Progenitor cell of endocrine pancreas (in vitro differentiated cells): ENCODE measurements around the gene CALCA. TPM values are rescaled to one million over a fixed set of nuclear protein-coding genes. Genes with fewer than 3 reads are reported as not detected.
A peak's percentile ranks its signal among the peaks of the same experiment; 100 is the strongest.

ENCODE experiments used
- DNase-seq: peaks from one replicate; pipeline ENCODE4 v3.0.0; 2021; ENCODE audit warnings: low spot score; ENCODE audit not compliant: unreplicated experiment
- H3K27ac Mint-ChIP-seq: 2 replicates; pipeline ENCODE4 v1.8.0; 2021; ENCODE audit warnings: mild to moderate bottlenecking, moderate library complexity, mixed read lengths
- H3K27me3 Mint-ChIP-seq: 2 replicates; pipeline ENCODE4 v1.8.0; 2021; ENCODE audit warnings: mixed read lengths
- H3K36me3 Mint-ChIP-seq: 2 replicates; pipeline ENCODE4 v1.8.0; 2022; ENCODE audit warnings: mixed read lengths; ENCODE audit not compliant: insufficient read depth
- H3K4me1 Mint-ChIP-seq: 2 replicates; pipeline ENCODE4 v1.8.0; 2021; ENCODE audit warnings: low read depth, mixed read lengths
- H3K4me3 Mint-ChIP-seq: 2 replicates; pipeline ENCODE4 v1.8.0; 2021; ENCODE audit warnings: low read depth, mild to moderate bottlenecking, moderate library complexity, mixed read lengths
- H3K9me3 Mint-ChIP-seq: 2 replicates; pipeline ENCODE4 v1.8.0; 2021; ENCODE audit warnings: low read depth, mixed read lengths
- total RNA-seq: library from RNA; stranded (reverse); gene quantifications from 2 replicates; pipeline ENCODE4 v1.2.1, GENCODE V29; 2021
- TF ChIP-seq, protein P1 (sequence below): fragments of 200-600 bp; sonication (generic); IDR thresholded peaks from one replicate; pipeline ENCODE4 v1.5.0; 2021; ENCODE audit warnings: antibody characterized with exemption, mild to moderate bottlenecking; ENCODE audit not compliant: unreplicated experiment

CALCA gene
- total RNA-seq, 1 donor from 2014 or later: 0.57 TPM

GRCh38 chr11:14981507-14981906, 9.4 kb upstream of the CALCA start:
- Mint-ChIP-seq H3K9me3 (no peaks in the 10 kb centered on the region), H3K4me3 (no peak overlapping the region), H3K36me3 (no peaks in the 10 kb centered on the region), H3K4me1 (no peaks in the 10 kb centered on the region), H3K27me3 (peaks cover 29% of the 10 kb centered on the region), H3K27ac (no peak overlapping the region)
- TF ChIP-seq, protein P1, sequence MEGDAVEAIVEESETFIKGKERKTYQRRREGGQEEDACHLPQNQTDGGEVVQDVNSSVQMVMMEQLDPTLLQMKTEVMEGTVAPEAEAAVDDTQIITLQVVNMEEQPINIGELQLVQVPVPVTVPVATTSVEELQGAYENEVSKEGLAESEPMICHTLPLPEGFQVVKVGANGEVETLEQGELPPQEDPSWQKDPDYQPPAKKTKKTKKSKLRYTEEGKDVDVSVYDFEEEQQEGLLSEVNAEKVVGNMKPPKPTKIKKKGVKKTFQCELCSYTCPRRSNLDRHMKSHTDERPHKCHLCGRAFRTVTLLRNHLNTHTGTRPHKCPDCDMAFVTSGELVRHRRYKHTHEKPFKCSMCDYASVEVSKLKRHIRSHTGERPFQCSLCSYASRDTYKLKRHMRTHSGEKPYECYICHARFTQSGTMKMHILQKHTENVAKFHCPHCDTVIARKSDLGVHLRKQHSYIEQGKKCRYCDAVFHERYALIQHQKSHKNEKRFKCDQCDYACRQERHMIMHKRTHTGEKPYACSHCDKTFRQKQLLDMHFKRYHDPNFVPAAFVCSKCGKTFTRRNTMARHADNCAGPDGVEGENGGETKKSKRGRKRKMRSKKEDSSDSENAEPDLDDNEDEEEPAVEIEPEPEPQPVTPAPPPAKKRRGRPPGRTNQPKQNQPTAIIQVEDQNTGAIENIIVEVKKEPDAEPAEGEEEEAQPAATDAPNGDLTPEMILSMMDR: no peak
- no peak for DNase-seq

DNA sequence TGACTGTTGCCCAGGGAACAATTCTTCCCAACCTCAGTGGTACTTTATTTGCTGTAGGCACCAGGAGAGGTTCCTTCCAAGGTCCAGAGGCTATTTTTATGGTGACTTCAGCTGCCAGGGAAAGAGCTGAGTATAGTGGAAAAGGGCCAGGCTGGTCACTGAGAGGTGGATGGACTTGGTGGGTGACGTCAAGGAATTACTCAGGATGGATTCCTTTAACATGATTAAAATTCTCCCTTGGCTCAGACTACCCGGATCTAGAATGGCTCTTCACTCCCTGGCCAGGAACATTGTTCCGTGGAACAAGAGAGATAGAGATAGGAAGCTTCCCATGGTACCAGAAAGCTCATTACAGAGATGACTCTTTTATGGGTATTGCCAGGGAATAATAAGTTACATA, 8.7 kb upstream of the CALCA start:
- H3K27ac Mint-ChIP-seq: no peak overlapping the region
- no peaks in the 10 kb centered on the region for H3K36me3 Mint-ChIP-seq
- TF ChIP-seq, protein P1: no peak
- peaks cover 3% of the 10 kb centered on the region for H3K4me1 Mint-ChIP-seq
- H3K27me3 Mint-ChIP-seq: peaks cover 35% of the 10 kb centered on the region
- no peak for DNase-seq
- no peaks in the 10 kb centered on the region for H3K9me3 Mint-ChIP-seq
- H3K4me3 Mint-ChIP-seq: no peak overlapping the region

- H3K4me1 Mint-ChIP-seq: peaks cover 15% of the 10 kb centered on the region
- no peaks in the 10 kb centered on the region for H3K9me3 Mint-ChIP-seq
- no peaks in the 10 kb centered on the region for H3K36me3 Mint-ChIP-seq
- DNase-seq: no peak
- TF ChIP-seq, protein P1: no peak
- H3K27me3 Mint-ChIP-seq: peaks cover 65% of the 10 kb centered on the region
- H3K27ac Mint-ChIP-seq: no peak overlapping the region
- no peak overlapping the region for H3K4me3 Mint-ChIP-seq
Observed at GRCh38 chr11:14977101-14977880, 5.1 kb upstream of the CALCA start.

- Mint-ChIP-seq H3K36me3 (no peaks in the 10 kb centered on the region), H3K4me3 (peak overlapping the region; percentile 59), H3K27ac (no peak overlapping the region), H3K9me3 (no peaks in the 10 kb centered on the region), H3K27me3 (peaks cover 73% of the 10 kb centered on the region), H3K4me1 (peaks cover 18% of the 10 kb centered on the region)
- no peak for DNase-seq
- TF ChIP-seq, protein P1: no peak
Observed at GRCh38 chr11:14975252-14975587, 3.1 kb upstream of the CALCA start.

- Mint-ChIP-seq H3K36me3 (no peaks in the 10 kb centered on the region), H3K4me3 (peak overlapping the region; percentile 59), H3K27me3 (peaks cover 75% of the 10 kb centered on the region), H3K27ac (no peak overlapping the region), H3K4me1 (peaks cover 18% of the 10 kb centered on the region), H3K9me3 (no peaks in the 10 kb centered on the region)
- TF ChIP-seq, protein P1: peak; percentile 80
- peak; percentile 46 for DNase-seq
Observed at GRCh38 chr11:14974515-14975251, 2.5 kb upstream of the CALCA start.
